H9 (cell line): ENCODE results near the gene OR5A1. TPM values are rescaled to one million over a fixed set of nuclear protein-coding genes. Genes with fewer than 3 reads are reported as not detected.

Experiments used
- DNase-seq: peaks from one replicate; pipeline ENCODE4 v3.0.0-alpha.2; 2017
- H2AFZ ChIP-seq: one replicate; pipeline ENCODE4 v1.6.1; 2013; ENCODE audit warnings: mild to moderate bottlenecking, low read length, control low read depth, moderate library complexity
- H2AK5ac ChIP-seq: 2 replicates; pipeline ENCODE4 v1.6.1; 2013; ENCODE audit warnings: low read length, control low read depth, mixed read lengths; ENCODE audit not compliant: insufficient read length
- H2BK120ac ChIP-seq: one replicate; pipeline ENCODE4 v1.6.1; 2013; ENCODE audit warnings: low read depth, mild to moderate bottlenecking, low read length, control low read depth, inconsistent platforms; ENCODE audit not compliant: poor library complexity, severe bottlenecking
- H2BK12ac ChIP-seq: 2 replicates; pipeline ENCODE4 v1.6.1; 2013; ENCODE audit warnings: low read length, control low read depth, mixed read lengths, low read depth; ENCODE audit not compliant: insufficient read length
- H2BK15ac ChIP-seq: 2 replicates; pipeline ENCODE4 v1.6.1; 2013; ENCODE audit warnings: low read depth, low read length, control low read depth
- H2BK20ac ChIP-seq: one replicate; pipeline ENCODE4 v1.6.1; 2013; ENCODE audit warnings: low read depth, mild to moderate bottlenecking, low read length, control low read depth, inconsistent platforms; ENCODE audit not compliant: poor library complexity, severe bottlenecking
- H2BK5ac ChIP-seq: 2 replicates; pipeline ENCODE4 v1.6.1; 2013; ENCODE audit warnings: low read length, control low read depth, mixed read lengths; ENCODE audit not compliant: insufficient read length
- H3K14ac ChIP-seq: 2 replicates; pipeline ENCODE4 v1.6.1; 2013; ENCODE audit warnings: low read length, control low read depth; ENCODE audit not compliant: insufficient read depth
- H3K18ac ChIP-seq: 2 replicates; pipeline ENCODE4 v1.6.1; 2013; ENCODE audit warnings: low read depth, mild to moderate bottlenecking, mixed read lengths, low read length, control low read depth; ENCODE audit not compliant: insufficient read length
- H3K23ac ChIP-seq: 2 replicates; pipeline ENCODE4 v1.6.1; 2013; ENCODE audit warnings: low read length, control low read depth, mixed read lengths, low read depth; ENCODE audit not compliant: insufficient read length
- H3K23me2 ChIP-seq: 2 replicates; pipeline ENCODE4 v1.6.1; 2013; ENCODE audit warnings: low read depth, mild to moderate bottlenecking, mixed read lengths, low read length, control low read depth; ENCODE audit not compliant: insufficient read length, poor library complexity, severe bottlenecking
- H3K27ac ChIP-seq: 2 replicates; pipeline ENCODE4 v1.5.1; 2013; ENCODE audit warnings: low read length, control low read depth, mixed read lengths, low read depth; ENCODE audit not compliant: insufficient read length
- H3K27me3 ChIP-seq: 2 replicates; pipeline ENCODE4 v1.6.1; 2013; ENCODE audit warnings: low read length, control low read depth, inconsistent platforms; ENCODE audit not compliant: insufficient read depth
- H3K4ac ChIP-seq: 2 replicates; pipeline ENCODE4 v1.6.1; 2013; ENCODE audit warnings: low read depth, mild to moderate bottlenecking, control low read depth, inconsistent platforms, low read length, moderate library complexity
- H3K4me1 ChIP-seq: 2 replicates; pipeline ENCODE4 v1.6.1; 2013; ENCODE audit warnings: low read length, control low read depth, inconsistent platforms; ENCODE audit not compliant: insufficient read depth
- H3K4me2 ChIP-seq: 2 replicates; pipeline ENCODE4 v1.6.1; 2013; ENCODE audit warnings: low read length, control low read depth, mixed read lengths; ENCODE audit not compliant: insufficient read length, insufficient read depth
- H3K56ac ChIP-seq: 2 replicates; pipeline ENCODE4 v1.6.1; 2013; ENCODE audit warnings: low read depth, mild to moderate bottlenecking, mixed read lengths, low read length, control low read depth; ENCODE audit not compliant: insufficient read length
- H3K79me1 ChIP-seq: 2 replicates; pipeline ENCODE4 v1.6.1; 2013; ENCODE audit warnings: low read depth, mild to moderate bottlenecking, moderate library complexity, low read length, control low read depth, inconsistent platforms; ENCODE audit not compliant: insufficient read depth, poor library complexity, severe bottlenecking
- H3K79me2 ChIP-seq: 2 replicates; pipeline ENCODE4 v1.6.1; 2013; ENCODE audit warnings: low read length, control low read depth, inconsistent platforms; ENCODE audit not compliant: insufficient read depth
- H3K9ac ChIP-seq: 2 replicates; pipeline ENCODE4 v1.6.1; 2013; ENCODE audit warnings: low read length, control low read depth, mixed read lengths; ENCODE audit not compliant: insufficient read length; ENCODE audit errors: extremely low read depth
- H3K9me3 ChIP-seq: one replicate; pipeline ENCODE4 v1.6.1; 2013; ENCODE audit warnings: low read depth, low read length, inconsistent platforms; ENCODE audit not compliant: control insufficient read depth
- H3T11ph ChIP-seq: one replicate; pipeline ENCODE4 v1.6.1; 2013; ENCODE audit warnings: mild to moderate bottlenecking, low read length, control low read depth, inconsistent platforms
- H4K20me1 ChIP-seq: one replicate; pipeline ENCODE4 v1.6.1; 2013; ENCODE audit not compliant: control insufficient read depth, insufficient read length, insufficient read depth
- H4K5ac ChIP-seq: 2 replicates; pipeline ENCODE4 v1.6.1; 2013; ENCODE audit warnings: low read depth, mild to moderate bottlenecking, mixed read lengths, low read length, control low read depth; ENCODE audit not compliant: insufficient read length
- H4K8ac ChIP-seq: replicated peaks from 2 replicates; pipeline ENCODE4 v1.6.1; 2013; ENCODE audit warnings: low read length, control low read depth, mixed read lengths, low read depth; ENCODE audit not compliant: insufficient read length
- H4K91ac ChIP-seq: 2 replicates; pipeline ENCODE4 v1.6.1; 2013; ENCODE audit warnings: low read depth, mild to moderate bottlenecking, moderate library complexity, mixed read lengths, low read length, control low read depth; ENCODE audit not compliant: insufficient read length
- H3K27ac Mint-ChIP-seq, 3 experiments: 2 replicates in 2 of 3; 3 replicates in 1 of 3; pipeline ENCODE4 v1.8.0; 2020 to 2021; ENCODE audit warnings: mixed read lengths in 3 of 3, mild to moderate bottlenecking in 1 of 3, moderate library complexity in 1 of 3
- H3K27me3 Mint-ChIP-seq: 2 replicates; pipeline ENCODE4 v1.8.0; 2021; ENCODE audit warnings: low read depth, mild to moderate bottlenecking, moderate library complexity, mixed read lengths
- H3K36me3 Mint-ChIP-seq, 3 experiments: 2 replicates in 2 of 3; 3 replicates in 1 of 3; pipeline ENCODE4 v1.8.0; 2020 to 2021; ENCODE audit warnings: low read depth in 3 of 3, mixed read lengths in 3 of 3; ENCODE audit not compliant: insufficient read depth in 1 of 3
- H3K4me1 Mint-ChIP-seq, 2 experiments: 2 replicates each; pipeline ENCODE4 v1.8.0; 2020; ENCODE audit warnings: mixed read lengths in 2 of 2
- H3K4me3 Mint-ChIP-seq, 2 experiments: 2 replicates in 1 of 2; 3 replicates in 1 of 2; pipeline ENCODE4 v1.8.0; 2020 to 2021; ENCODE audit warnings: mild to moderate bottlenecking in 2 of 2, mixed read lengths in 2 of 2, moderate library complexity in 1 of 2
- H3K9me3 Mint-ChIP-seq, 2 experiments: 2 replicates in 1 of 2; 3 replicates in 1 of 2; pipeline ENCODE4 v1.8.0; 2020; ENCODE audit warnings: mild to moderate bottlenecking in 2 of 2, mixed read lengths in 2 of 2, moderate library complexity in 1 of 2
- CTCF ChIP-seq: fragments of 200-600 bp; sonication (generic); conservative IDR thresholded peaks from 3 replicates; pipeline ENCODE4 v1.8.0; 2021; ENCODE audit warnings: antibody characterized with exemption, mild to moderate bottlenecking
- WGBS: extraction: QIAGEN DNeasy Blood & Tissue Kit; methylation state at CpG from one replicate; pipeline ENCODE4 v1.1.7; 2013; ENCODE audit warnings: missing lambda C conversion rate, low lambda C conversion rate, mixed read lengths; ENCODE audit not compliant: insufficient read length; ENCODE audit errors: extremely low coverage; 5-methylcytosine and 5-hydroxymethylcytosine counted together
- total RNA-seq: library from RNA; stranded (reverse); gene quantifications from 2 replicates; pipeline ENCODE4 v1.2.1, GENCODE V29; 2021

OR5A1 gene
- total RNA-seq, 1 experiment from 2014 or later = not detected

GRCh38 chr11:59426361-59427067 is 9.8 kb upstream of the OR5A1 start, which contains the start of gene OR5A2:
TSS of gene OR5A2 (minus strand) at chr11:59426413. CDS start at chr11:59422953, 3,460 bp downstream.
- H4K5ac ChIP-seq = no peak within 1 kb of the TSS
- H2BK5ac ChIP-seq = peak within 1 kb of the TSS; percentile 29
- Mint-ChIP-seq H3K36me3 (no peaks in the 10 kb centered on the region), H3K4me1 (peaks cover 26 to 28% of the 10 kb centered on the region in 2 experiments), H3K27ac (peak within 1 kb of the TSS; percentile 93 to 95 (median 95)), H3K9me3 (no peaks in the 10 kb centered on the region; a peak in 3 of 5 replicates), H3K4me3 (peak within 1 kb of the TSS; percentile 12 to 61; a peak in 4 of 5 replicates), H3K27me3 (no peaks in the 10 kb centered on the region)
- H2BK15ac ChIP-seq = no peak within 1 kb of the TSS
- H3K23ac ChIP-seq = no peak within 1 kb of the TSS
- H2BK120ac ChIP-seq = no peak within 1 kb of the TSS
- peaks cover 5% of the 10 kb centered on the region; the same call in 1 of the 2 replicates for H3K4me1 ChIP-seq
- no peak within 1 kb of the TSS for H4K8ac ChIP-seq
- no peak within 1 kb of the TSS for H3K18ac ChIP-seq
- no peak within 1 kb of the TSS for H3K9ac ChIP-seq
- no peaks in the 10 kb centered on the region for H3K79me1 ChIP-seq
- H3K4me2 ChIP-seq = peak within 1 kb of the TSS; percentile 28
- no peak within 1 kb of the TSS for H3T11ph ChIP-seq
- no peak within 1 kb of the TSS for H4K91ac ChIP-seq
- H3K79me2 ChIP-seq = no peaks in the 10 kb centered on the region
- no peak for TF ChIP-seq CTCF
- H3K4ac ChIP-seq = no peak within 1 kb of the TSS
- no peak within 1 kb of the TSS for H3K14ac ChIP-seq
- no peak within 1 kb of the TSS for H2BK12ac ChIP-seq
- DNase-seq = peak; percentile 38
- peak within 1 kb of the TSS; percentile 11 for H2AFZ ChIP-seq
- no peak within 1 kb of the TSS for H2BK20ac ChIP-seq
- no peaks in the 10 kb centered on the region for H3K9me3 ChIP-seq
- no peak within 1 kb of the TSS for H2AK5ac ChIP-seq
- H3K56ac ChIP-seq = no peak within 1 kb of the TSS
- no peaks in the 10 kb centered on the region for H3K23me2 ChIP-seq
- no peaks in the 10 kb centered on the region for H3K27me3 ChIP-seq
- H3K27ac ChIP-seq = peak within 1 kb of the TSS; percentile 20
- H4K20me1 ChIP-seq = no peaks in the 10 kb centered on the region
- WGBS = no CpG with 5 or more reads among the region's 5 CpGs
